Neural progenitor cell (in vitro differentiated cells): ENCODE results near the gene KRTAP10-5.

Source experiments
- CTCF ChIP-seq: fragments of 200-600 bp; sonication (generic); IDR thresholded peaks from 2 replicates; pipeline ENCODE4 v1.5.1; 2017; ENCODE audit warnings: antibody characterized with exemption, mild to moderate bottlenecking
- EZH2 ChIP-seq: fragments of 200-600 bp; sonication (generic); IDR thresholded peaks from 2 replicates; pipeline ENCODE4 v1.6.1; 2017; ENCODE audit warnings: antibody characterized with exemption, mild to moderate bottlenecking, moderate library complexity

GRCh38 chr21:44628707-44629391 lies 48.4 kb upstream of the KRTAP10-5 start:
- no peak for TF ChIP-seq CTCF
- no peak for TF ChIP-seq EZH2
